HG03103 (cell line): Measurements from ENCODE around the gene SNX14.
"Not testable (repeated sequence)": the region's sequence is repeated elsewhere in the genome, so short reads cannot be mapped to it uniquely, and the experiment has no call there.

Source experiments
- ATAC-seq: cut with Tn5 transposase; IDR thresholded peaks from one replicate; pipeline ENCODE4 v1.9.1; 2021; ENCODE audit warnings: low read depth; ENCODE audit not compliant: unreplicated experiment

SNX14 gene

GRCh38 chr6:85593438-85594196, at the start of gene SNX14:
TSS of gene SNX14 (minus strand) at chr6:85593858. CDS start at chr6:85593718, 140 bp downstream.
- ATAC-seq = peak; percentile 82

DNA sequence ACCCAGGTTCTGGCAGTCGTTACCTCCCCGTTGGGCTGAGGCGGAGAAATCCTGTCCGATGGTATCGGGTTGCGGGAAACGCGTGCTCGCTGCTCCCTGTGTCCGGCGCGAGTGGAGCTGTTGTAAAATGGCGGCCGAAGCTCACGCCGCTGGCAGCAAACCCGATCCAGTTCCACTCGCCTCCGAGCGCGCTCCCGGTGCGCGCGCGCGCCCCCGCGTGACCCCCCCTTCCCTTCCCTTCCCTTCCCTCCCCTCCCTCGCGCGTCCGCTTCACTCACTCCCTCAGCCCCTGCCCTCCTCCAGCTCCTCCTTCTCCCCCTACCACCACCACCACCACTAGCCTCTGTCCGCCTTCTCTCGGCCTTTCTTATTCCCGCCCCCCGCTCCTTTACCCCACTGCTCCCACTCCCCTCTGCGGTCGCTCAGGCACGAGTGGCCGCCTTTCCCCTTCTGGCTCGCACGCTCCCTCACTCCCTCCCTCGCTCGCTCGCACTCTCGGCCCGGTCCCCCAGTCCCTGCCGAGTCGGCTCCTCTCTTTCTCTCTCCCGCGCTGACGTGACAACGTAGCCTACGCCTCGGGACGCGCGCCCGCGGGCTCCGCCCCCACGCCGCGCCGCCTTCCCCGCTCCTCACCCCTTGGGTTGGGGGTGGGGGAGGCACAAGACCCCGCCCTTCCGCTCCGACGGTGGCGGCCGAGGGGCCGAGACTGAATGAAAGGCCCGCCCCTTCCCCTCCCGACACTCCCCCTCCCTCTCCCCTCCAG, 49.3 kb upstream of the SNX14 start, which contains the start of gene SYNCRIP:
Gene SYNCRIP, minus strand, starts transcription at position 113 of the 763 bp plus-strand sequence. CDS start 1,447 bp downstream, outside the sequence.
- ATAC-seq = peak; percentile 67

DNA sequence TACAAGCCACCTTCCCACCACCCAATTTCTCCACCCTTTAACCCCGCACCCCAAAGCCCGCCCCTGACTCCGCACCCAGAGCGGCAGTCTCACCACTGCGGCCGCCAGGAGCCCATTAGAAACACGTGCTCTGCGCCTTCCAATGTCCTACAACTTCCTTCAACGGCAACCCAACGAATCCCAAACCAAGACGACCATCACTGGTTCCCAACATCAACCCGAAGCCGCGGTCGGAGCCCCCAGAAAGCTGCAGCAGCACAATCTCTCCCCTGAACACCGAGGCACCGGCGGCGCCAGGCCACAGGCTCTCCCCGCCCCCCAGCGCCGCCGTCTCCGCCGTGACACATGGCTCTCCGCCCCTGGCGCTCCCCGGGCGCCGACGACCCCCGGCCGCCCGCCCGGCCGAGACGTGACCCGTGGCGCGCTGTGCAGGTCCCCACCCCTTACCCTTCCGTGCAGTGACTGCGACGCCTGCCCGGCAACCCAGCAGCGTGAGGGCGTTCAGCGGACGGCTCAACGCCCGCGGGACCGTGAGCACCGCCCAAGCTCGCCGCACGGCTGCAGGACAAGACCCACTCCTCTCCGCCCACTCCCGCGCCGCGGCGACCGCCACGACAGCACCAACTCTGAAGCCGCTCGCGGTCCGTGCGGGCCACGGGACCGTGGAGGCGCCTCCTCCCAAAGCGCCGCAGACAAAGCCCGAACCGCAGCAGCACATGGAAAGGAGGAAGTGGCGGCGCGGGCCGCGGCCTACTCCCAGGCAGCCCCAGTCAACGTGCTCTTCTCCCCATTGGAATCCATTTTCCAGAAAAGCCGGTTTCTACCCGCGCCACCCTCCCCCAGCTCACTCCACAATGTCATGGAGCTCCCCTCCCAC, 48.5 kb upstream of the SNX14 start:
- no peak for ATAC-seq

- no peak for ATAC-seq
Observed at GRCh38 chr6:85641522-85641896, 47.9 kb upstream of the SNX14 start.

GRCh38 chr6:85640821-85641220, 47.2 kb upstream of the SNX14 start:
- no peak for ATAC-seq

DNA sequence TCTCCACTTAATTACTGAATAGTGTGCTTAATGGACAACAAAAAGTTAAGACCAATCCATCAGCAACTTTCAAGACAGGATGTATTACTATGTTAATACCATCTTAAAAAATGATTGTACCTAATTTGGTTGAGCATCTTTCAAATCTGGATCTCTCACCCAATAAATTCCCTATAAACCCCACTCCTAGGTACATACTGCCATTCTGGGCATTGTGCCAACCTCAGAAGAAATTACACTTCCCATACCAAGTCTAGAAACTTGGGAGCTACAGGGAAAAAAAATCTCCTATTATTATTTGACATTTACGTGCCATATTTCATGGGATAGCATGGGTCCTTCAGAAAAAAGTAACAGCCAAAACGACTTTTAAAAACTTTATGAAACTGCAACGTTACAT, 43.9 kb upstream of the SNX14 start:
- no peak for ATAC-seq

DNA sequence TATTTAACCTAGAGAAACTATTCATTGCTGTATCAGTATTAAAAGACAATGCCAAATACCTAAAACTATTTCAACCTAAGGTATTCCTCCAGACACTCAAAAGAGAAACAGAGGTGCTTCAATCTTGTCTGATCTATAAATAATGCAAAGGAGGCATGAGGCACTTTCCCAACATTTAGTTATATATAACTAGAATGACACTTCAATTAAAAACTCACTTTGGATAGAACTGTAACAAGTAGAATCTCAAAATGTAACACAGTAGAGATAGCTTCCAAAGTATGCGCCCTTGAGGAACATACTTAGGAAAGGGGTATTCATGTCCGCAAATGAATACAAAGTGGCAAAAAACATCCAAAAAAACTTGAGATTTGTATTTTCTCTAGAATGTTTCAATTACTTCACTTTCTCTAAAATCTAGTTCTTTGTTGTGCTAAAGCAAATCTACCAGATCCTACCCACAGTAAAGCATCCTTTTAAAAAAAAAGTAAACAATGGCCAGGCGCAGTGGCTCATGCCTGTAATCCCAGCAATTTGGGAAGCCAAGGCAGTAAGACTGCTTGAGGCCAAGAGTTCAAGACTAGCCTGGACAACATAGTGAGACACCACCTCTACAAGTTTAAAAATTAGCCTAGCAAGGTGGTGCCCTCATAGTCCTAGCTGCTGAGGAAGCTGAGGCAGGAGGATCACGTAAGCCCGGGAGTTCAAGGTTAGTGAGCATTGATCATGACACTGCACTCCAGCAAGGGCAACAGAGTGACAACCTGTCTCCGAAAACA, 38.7 kb upstream of the SNX14 start:
- ATAC-seq = no peak

GRCh38 chr6:85631117-85631516, 37.5 kb upstream of the SNX14 start:
- ATAC-seq = not testable (repeated sequence)

DNA sequence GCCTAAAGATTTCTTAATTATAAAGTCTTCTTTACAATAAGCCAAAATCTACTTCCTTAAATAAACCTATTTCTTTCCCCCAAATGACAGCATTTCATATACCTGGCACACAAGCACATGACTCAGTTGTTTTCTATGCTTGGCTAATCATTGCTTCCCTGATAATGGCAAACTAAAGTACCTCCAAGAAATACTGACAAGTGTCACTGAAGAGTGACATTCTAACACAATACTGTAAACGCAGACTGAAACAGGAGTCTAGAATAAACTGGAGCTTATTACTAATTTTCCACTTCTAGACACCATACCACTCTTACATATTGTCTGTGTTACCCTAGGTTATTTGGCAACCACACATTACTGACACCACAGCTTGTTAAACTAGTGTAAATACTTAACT, 34.7 kb upstream of the SNX14 start:
- ATAC-seq = no peak

DNA sequence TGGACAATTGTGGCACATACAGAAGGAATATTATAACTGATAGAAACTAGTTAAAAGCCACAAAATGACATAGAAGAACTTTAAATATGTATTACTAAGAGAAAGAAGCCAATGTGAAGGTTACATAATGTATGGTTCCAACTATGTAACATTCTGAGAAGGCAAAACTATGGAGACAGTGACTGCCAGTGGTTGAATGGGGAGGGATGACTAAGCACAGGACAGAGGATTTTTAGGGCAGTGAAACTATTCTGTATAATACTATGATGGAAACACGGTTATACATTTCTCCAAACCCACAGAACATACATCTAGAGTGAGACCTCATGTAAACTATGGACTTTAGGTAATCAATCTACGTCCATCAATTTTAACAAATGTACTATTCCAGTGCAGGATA, 26.6 kb upstream of the SNX14 start:
- ATAC-seq = no peak

GRCh38 chr6:85614780-85615179, 21.1 kb upstream of the SNX14 start:
- no peak for ATAC-seq

- ATAC-seq = no peak
Observed at GRCh38 chr6:85612690-85613474, 19.2 kb upstream of the SNX14 start.

- no peak for ATAC-seq
Observed at GRCh38 chr6:85610182-85610895, 16.7 kb upstream of the SNX14 start.

GRCh38 chr6:85602100-85602499, 8.4 kb upstream of the SNX14 start:
- no peak for ATAC-seq

DNA sequence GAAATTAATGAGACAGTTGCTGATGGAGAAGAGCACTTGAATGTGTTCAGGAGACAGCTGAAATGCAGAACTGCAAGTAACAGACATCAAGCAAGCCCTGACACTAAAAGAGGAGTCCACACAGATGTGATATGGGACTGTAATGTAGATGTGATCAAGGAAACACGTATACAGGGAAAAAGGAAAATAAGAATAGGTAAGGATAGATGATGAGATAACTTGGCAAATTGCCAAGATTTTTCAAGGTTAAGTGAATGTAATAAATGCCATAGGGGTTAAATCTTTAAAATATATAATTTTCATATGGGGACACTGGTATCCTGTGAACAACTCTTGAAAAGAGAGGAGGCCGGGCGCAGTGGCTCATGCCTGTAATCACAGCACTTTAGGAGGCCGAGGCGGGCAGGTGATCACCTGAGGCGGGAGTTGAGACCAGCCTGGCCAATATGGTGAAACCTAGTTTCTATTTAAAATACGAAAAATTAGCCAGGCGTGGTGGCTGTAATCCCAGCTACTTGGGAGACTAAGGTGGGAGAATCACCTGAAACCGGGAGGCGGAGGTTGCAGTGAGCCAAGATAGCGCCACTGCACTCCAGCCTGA, 7.2 kb upstream of the SNX14 start:
- ATAC-seq = no peak

- ATAC-seq = peak; percentile 2
Observed at GRCh38 chr6:85594197-85594930, 706 bp upstream of the SNX14 start.

- ATAC-seq = no peak
Observed at GRCh38 chr6:85592033-85592432, 1.6 kb downstream of the SNX14 start.

DNA sequence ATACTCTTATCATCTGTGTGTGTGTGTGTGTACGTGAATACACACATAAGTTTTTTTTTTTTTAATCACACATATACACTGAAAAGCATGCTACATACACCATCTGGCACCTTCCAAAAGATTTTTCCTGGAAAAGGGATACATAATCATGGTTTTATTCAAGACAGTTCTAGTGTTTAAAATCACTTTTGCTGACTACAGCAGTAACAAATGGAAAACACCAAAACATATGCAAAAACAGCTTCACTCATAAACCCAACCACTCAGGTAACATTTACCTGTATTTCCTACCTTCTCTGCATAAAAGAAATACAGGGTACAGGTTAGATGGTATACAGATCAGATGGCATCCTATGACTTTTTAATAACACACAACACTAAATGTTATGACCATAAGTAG, 2.5 kb downstream of the SNX14 start:
- ATAC-seq = no peak
